ENCODE results near the gene NEXN.

DNA sequence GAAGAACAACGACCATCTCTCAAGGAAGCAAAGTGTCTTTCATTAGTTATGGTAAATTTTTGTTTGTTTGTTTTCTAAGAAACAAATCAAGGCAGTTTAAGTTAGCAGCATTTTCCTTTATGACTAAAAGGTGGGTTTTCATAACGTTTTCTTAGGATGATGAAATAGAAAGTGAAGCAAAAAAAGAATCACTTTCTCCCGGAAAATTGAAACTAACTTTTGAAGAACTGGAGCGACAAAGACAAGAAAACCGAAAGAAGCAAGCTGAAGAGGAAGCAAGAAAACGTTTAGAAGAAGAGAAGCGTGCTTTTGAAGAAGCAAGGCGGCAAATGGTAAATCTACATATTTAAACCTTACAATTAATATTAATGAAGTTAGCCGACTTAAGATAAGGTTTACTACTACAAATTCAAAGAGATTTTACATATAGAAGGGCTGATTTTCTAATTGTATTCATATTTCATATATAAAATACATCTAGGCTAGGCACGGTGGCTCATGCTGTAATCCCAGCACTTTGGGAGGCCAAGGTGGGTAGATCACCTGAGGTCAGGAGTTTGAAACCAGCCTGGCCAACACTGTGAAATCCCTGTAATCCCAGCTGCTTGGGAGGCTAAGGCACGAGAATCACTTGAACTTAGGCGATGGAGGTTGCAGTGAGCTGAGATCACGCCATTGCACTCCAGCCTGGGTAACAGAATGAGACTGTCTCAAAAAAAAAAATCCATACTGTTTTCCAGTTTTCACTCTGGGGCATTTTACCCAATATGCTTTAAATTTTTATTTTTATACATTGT lies 38.3 kb downstream of the NEXN start:
- TF ChIP-seq POLR2A (IDR thresholded peaks at IDR 0.05) (no peak), POLR2AphosphoS5 (IDR thresholded peaks at IDR 0.05) (no peak), EP300 (IDR thresholded peaks at IDR 0.05) (no peak)
- TF ChIP-seq, protein P1, sequence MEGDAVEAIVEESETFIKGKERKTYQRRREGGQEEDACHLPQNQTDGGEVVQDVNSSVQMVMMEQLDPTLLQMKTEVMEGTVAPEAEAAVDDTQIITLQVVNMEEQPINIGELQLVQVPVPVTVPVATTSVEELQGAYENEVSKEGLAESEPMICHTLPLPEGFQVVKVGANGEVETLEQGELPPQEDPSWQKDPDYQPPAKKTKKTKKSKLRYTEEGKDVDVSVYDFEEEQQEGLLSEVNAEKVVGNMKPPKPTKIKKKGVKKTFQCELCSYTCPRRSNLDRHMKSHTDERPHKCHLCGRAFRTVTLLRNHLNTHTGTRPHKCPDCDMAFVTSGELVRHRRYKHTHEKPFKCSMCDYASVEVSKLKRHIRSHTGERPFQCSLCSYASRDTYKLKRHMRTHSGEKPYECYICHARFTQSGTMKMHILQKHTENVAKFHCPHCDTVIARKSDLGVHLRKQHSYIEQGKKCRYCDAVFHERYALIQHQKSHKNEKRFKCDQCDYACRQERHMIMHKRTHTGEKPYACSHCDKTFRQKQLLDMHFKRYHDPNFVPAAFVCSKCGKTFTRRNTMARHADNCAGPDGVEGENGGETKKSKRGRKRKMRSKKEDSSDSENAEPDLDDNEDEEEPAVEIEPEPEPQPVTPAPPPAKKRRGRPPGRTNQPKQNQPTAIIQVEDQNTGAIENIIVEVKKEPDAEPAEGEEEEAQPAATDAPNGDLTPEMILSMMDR (IDR thresholded peaks at IDR 0.05) = no peak
